ENCODE results near the gene GCN1.

GRCh38 chr12:120102189-120103043, 92.1 kb downstream of the GCN1 start:
- TF ChIP-seq POLR2A (IDR thresholded peaks at IDR 0.05) (no peak), POLR2AphosphoS5 (IDR thresholded peaks at IDR 0.05; ENCODE audit: insufficient read depth in 1 of 2, low read depth in 1 of 2) (no peak)
- TF ChIP-seq, protein P1, sequence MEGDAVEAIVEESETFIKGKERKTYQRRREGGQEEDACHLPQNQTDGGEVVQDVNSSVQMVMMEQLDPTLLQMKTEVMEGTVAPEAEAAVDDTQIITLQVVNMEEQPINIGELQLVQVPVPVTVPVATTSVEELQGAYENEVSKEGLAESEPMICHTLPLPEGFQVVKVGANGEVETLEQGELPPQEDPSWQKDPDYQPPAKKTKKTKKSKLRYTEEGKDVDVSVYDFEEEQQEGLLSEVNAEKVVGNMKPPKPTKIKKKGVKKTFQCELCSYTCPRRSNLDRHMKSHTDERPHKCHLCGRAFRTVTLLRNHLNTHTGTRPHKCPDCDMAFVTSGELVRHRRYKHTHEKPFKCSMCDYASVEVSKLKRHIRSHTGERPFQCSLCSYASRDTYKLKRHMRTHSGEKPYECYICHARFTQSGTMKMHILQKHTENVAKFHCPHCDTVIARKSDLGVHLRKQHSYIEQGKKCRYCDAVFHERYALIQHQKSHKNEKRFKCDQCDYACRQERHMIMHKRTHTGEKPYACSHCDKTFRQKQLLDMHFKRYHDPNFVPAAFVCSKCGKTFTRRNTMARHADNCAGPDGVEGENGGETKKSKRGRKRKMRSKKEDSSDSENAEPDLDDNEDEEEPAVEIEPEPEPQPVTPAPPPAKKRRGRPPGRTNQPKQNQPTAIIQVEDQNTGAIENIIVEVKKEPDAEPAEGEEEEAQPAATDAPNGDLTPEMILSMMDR (IDR thresholded peaks at IDR 0.05): no peak
